Measurements from ENCODE around the gene BTBD2.

GRCh38 chr19:2050349-2050990 lies 35.0 kb upstream of the BTBD2 start:
- TF ChIP-seq CTCF (IDR thresholded peaks at IDR 0.05 in 4 of 5, conservative IDR thresholded peaks at IDR 0.05 in 1 of 5) (no peak), POLR2A (IDR thresholded peaks at IDR 0.05) (peak in 1 of 2 donors; percentile 38)
